ENCODE results near the gene ZNRD2.

GRCh38 chr11:65581928-65582327 is 11.7 kb downstream of the ZNRD2 start:
- TF ChIP-seq POLR2A (IDR thresholded peaks at IDR 0.05), result no peak
- TF ChIP-seq CTCF (IDR thresholded peaks at IDR 0.05), result no peak
